Measurements from ENCODE around the gene BMP6. TPM values are rescaled to one million over a fixed set of nuclear protein-coding genes. Genes with fewer than 3 reads are reported as not detected.

Gene BMP6
- total RNA-seq, 1 experiment from 2014 or later, result 13.6 TPM

DNA sequence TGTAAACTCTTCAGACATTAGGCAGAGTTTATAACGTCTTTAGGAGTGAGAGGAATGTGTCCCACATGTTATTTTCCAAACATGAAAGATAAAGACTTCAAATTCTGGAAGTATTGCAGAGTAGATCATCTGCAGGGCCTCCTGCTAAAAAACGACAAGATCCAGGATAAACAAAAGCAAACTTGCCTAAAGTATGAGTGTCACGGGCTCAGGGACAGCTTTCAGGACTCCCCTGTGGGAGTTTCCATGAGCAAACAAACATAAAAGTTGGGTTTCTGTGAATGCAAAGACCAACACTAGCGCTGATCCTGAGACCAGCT, 107.8 kb downstream of the BMP6 start:
- Histone ChIP-seq H3K4me1 (ENCODE audit: control insufficient read depth, insufficient read depth, low read length) (no peaks in the 10 kb centered on the region), H3K27me3 (ENCODE audit: control insufficient read depth, insufficient read depth, low read length) (no peaks in the 10 kb centered on the region), H3K27ac (ENCODE audit: low read length) (no peak overlapping the region), H3K36me3 (ENCODE audit: control insufficient read depth, insufficient read depth, low read length) (no peaks in the 10 kb centered on the region), H3K4me3 (ENCODE audit: low read depth in 2 of 2, low read length in 2 of 2) (no peak overlapping the region), H3K9me3 (ENCODE audit: control insufficient read depth, insufficient read depth, low read depth, low read length) (no peaks in the 10 kb centered on the region)
- ATAC-seq, result no peak
- intact Hi-C loops (cut with micrococcal nuclease; ENCODE audit: unreplicated experiment), result no loop called here
- no TSS peak for BruUV-seq (replicated peaks)
- in situ Hi-C loops (cut with HindIII; ENCODE audit: low pct_unique_long_range_greater_than_20kb, low sequenced_read_pairs), result no loop called here
- TF ChIP-seq, protein P1, sequence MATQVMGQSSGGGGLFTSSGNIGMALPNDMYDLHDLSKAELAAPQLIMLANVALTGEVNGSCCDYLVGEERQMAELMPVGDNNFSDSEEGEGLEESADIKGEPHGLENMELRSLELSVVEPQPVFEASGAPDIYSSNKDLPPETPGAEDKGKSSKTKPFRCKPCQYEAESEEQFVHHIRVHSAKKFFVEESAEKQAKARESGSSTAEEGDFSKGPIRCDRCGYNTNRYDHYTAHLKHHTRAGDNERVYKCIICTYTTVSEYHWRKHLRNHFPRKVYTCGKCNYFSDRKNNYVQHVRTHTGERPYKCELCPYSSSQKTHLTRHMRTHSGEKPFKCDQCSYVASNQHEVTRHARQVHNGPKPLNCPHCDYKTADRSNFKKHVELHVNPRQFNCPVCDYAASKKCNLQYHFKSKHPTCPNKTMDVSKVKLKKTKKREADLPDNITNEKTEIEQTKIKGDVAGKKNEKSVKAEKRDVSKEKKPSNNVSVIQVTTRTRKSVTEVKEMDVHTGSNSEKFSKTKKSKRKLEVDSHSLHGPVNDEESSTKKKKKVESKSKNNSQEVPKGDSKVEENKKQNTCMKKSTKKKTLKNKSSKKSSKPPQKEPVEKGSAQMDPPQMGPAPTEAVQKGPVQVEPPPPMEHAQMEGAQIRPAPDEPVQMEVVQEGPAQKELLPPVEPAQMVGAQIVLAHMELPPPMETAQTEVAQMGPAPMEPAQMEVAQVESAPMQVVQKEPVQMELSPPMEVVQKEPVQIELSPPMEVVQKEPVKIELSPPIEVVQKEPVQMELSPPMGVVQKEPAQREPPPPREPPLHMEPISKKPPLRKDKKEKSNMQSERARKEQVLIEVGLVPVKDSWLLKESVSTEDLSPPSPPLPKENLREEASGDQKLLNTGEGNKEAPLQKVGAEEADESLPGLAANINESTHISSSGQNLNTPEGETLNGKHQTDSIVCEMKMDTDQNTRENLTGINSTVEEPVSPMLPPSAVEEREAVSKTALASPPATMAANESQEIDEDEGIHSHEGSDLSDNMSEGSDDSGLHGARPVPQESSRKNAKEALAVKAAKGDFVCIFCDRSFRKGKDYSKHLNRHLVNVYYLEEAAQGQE (IDR thresholded peaks at IDR 0.05; ENCODE audit: insufficient read depth in 1 of 2, low read depth in 2 of 2, low read length in 1 of 2), result no peak
- TF ChIP-seq, protein P2, sequence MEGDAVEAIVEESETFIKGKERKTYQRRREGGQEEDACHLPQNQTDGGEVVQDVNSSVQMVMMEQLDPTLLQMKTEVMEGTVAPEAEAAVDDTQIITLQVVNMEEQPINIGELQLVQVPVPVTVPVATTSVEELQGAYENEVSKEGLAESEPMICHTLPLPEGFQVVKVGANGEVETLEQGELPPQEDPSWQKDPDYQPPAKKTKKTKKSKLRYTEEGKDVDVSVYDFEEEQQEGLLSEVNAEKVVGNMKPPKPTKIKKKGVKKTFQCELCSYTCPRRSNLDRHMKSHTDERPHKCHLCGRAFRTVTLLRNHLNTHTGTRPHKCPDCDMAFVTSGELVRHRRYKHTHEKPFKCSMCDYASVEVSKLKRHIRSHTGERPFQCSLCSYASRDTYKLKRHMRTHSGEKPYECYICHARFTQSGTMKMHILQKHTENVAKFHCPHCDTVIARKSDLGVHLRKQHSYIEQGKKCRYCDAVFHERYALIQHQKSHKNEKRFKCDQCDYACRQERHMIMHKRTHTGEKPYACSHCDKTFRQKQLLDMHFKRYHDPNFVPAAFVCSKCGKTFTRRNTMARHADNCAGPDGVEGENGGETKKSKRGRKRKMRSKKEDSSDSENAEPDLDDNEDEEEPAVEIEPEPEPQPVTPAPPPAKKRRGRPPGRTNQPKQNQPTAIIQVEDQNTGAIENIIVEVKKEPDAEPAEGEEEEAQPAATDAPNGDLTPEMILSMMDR (IDR thresholded peaks at IDR 0.05), result no peak
- TF ChIP-seq POLR2AphosphoS5 (IDR thresholded peaks at IDR 0.05; ENCODE audit: low read depth, low read length), result no peak
- TF ChIP-seq TCF7L2 (IDR thresholded peaks at IDR 0.05; ENCODE audit: low read depth, low read length), result no peak
- no peak for TF ChIP-seq SIN3A (IDR thresholded peaks at IDR 0.05; ENCODE audit: borderline replicate concordance, insufficient read depth, low read depth, low read length)
- ChIA-PET POLR2A (no interaction called here), CTCF (no interaction called here)
- DNase-seq (ENCODE audit: low read depth, low spot score), result no peak

DNA sequence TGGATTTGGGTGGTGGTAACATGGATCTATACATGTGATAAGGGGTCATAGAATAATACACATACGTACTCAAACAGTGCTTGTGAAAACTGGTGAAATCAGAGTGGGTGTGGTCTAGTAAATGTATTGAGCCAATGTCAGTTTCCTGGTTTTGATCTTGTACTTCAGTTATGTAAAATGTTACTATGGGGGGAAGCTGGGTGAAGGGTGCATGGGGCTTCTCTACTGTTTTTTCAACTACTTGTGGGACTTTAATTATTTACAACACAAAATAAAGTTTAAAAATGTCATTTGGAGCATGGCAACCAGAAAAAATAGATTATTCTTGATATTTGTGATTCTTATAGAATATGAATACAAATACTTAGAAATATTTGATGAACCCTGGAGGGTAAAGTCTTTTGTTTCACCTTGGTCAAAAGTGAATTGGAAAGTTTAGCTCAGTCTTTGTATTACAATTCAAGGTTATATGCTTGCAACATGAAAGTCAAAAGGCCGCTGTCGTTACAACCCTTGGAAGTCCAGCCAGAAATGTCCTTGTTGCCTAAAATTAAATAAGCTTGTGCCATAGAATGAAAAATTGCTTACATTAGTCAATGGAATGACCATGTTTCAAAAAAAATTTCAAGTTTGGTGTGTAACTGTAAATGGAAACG, 110.6 kb downstream of the BMP6 start:
- ChIA-PET POLR2A (no interaction called here), CTCF (no interaction called here)
- H3K4me3 ChIP-seq (ENCODE audit: low read depth in 2 of 2, low read length in 2 of 2), result no peak overlapping the region
- no peak for DNase-seq (ENCODE audit: low read depth, low spot score)
- in situ Hi-C loops (cut with HindIII; ENCODE audit: low pct_unique_long_range_greater_than_20kb, low sequenced_read_pairs), result no loop called here
- no peaks in the 10 kb centered on the region for H3K4me1 ChIP-seq (ENCODE audit: control insufficient read depth, insufficient read depth, low read length)
- H3K9me3 ChIP-seq (ENCODE audit: control insufficient read depth, insufficient read depth, low read depth, low read length), result no peaks in the 10 kb centered on the region
- H3K27me3 ChIP-seq (ENCODE audit: control insufficient read depth, insufficient read depth, low read length), result no peaks in the 10 kb centered on the region
- BruUV-seq (replicated peaks), result no TSS peak
- H3K36me3 ChIP-seq (ENCODE audit: control insufficient read depth, insufficient read depth, low read length), result no peaks in the 10 kb centered on the region
- TF ChIP-seq SIN3A (IDR thresholded peaks at IDR 0.05; ENCODE audit: borderline replicate concordance, insufficient read depth, low read depth, low read length), result no peak
- TF ChIP-seq TCF7L2 (IDR thresholded peaks at IDR 0.05; ENCODE audit: low read depth, low read length), result no peak
- TF ChIP-seq, protein P2 (IDR thresholded peaks at IDR 0.05), result no peak
- TF ChIP-seq, protein P1 (IDR thresholded peaks at IDR 0.05; ENCODE audit: insufficient read depth in 1 of 2, low read depth in 2 of 2, low read length in 1 of 2), result no peak
- no peak for TF ChIP-seq POLR2AphosphoS5 (IDR thresholded peaks at IDR 0.05; ENCODE audit: low read depth, low read length)
- ATAC-seq, result no peak
- intact Hi-C loops (cut with micrococcal nuclease; ENCODE audit: unreplicated experiment), result no loop called here
- H3K27ac ChIP-seq (ENCODE audit: low read length), result no peak overlapping the region
